Measurements from ENCODE around the gene PHLDB2.

DNA sequence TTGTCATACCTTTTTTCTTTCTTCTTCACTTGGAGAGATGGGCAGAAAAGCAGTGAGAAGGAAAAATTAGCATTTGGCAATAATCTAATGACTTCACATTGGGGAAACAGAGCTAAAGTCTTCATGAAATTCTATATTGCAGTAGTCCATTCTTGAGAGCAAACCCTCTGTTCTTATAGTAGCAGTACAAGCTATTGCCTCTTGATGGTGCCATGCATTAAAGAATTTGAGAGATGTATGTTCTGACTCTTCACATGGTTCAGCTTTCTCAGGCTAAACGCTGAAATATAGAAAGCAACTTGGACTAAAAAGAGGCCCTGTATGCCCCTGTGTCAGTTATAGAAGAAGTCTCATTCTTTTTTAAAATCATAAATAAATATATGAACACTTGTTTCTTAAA is 36.0 kb downstream of the PHLDB2 start:
- no peak for TF ChIP-seq HDGF (IDR thresholded peaks at IDR 0.05; ENCODE audit: borderline replicate concordance)
- no peak for TF ChIP-seq ELF4 (IDR thresholded peaks at IDR 0.05)
- no peak for TF ChIP-seq SP1 (IDR thresholded peaks at IDR 0.05)
- TF ChIP-seq SUZ12 (IDR thresholded peaks at IDR 0.05): no peak
- TF ChIP-seq NFRKB (IDR thresholded peaks at IDR 0.05): no peak
- no peak for TF ChIP-seq BHLHE40 (IDR thresholded peaks at IDR 0.05; ENCODE audit: borderline replicate concordance)
- no peak for TF ChIP-seq FOXA1 (IDR thresholded peaks at IDR 0.05)
- TF ChIP-seq FOXK2 (IDR thresholded peaks at IDR 0.05): no peak

All from HEK293T (cell line).